ENCODE results near the gene TLX2.
"Not testable (repeated sequence)": the region's sequence is repeated elsewhere in the genome, so short reads cannot be mapped to it uniquely, and the experiment has no call there.

The TLX2 gene

DNA sequence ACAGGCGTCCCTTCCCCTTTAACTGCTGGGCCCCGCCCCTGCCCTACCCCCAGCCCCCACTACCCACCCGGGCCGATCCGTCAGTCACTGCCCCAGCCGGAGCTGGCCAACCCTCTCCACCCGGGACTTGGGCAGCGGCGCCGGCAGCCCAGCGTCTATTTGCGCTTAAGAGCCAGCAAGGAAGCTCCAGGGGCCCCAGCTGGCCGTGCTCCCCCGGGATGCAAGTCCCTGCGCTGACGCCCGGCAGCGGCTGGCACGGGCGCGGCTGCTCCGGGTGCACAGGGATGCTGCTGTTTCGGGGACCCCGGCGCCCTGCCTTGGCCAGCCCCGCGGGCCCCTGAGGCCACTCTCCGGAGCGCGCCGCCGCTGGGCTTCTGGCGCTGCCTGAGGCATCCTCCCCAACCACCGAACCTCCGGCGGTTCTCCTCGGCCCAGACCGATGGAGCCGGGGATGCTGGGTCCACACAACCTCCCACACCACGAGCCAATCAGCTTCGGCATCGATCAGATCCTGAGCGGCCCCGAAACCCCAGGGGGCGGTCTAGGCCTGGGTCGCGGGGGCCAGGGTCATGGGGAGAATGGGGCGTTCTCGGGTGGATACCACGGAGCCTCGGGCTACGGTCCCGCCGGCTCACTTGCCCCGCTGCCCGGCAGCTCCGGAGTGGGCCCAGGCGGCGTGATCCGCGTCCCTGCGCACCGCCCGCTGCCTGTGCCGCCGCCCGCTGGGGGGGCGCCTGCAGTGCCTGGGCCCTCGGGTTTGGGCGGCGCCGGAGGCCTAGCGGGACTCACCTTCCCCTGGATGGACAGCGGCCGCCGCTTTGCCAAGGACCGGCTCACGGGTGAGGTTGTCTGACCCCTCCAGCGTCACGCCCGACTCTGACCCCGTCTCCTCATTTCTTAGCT is at the start of gene TLX2:
TLX2 (plus strand) TSS at position 83 of the 903 bp plus-strand sequence; CDS start at position 440, 357 bp downstream.
- DNase-seq: no peak

DNA sequence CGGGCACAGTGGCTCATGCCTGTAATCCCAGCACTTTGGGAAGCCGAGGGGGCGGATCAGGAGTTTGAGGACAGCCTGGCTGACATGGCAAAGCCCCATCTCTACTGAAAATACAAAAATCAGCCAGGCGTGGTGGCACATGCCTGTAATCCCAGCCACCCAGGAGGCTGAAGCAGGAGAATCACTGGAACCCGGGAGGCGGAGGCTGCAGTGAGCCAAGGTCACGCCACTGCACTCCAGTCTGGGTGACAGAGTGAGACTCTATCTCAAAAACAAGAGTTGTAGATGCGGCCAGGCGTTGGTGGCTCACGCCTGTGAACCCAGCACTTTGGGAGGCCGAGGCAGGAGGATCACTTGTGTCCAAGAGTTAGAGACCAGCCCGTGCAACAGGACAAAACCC is 43.5 kb upstream of the TLX2 start:
- DNase-seq: not testable (repeated sequence)

DNA sequence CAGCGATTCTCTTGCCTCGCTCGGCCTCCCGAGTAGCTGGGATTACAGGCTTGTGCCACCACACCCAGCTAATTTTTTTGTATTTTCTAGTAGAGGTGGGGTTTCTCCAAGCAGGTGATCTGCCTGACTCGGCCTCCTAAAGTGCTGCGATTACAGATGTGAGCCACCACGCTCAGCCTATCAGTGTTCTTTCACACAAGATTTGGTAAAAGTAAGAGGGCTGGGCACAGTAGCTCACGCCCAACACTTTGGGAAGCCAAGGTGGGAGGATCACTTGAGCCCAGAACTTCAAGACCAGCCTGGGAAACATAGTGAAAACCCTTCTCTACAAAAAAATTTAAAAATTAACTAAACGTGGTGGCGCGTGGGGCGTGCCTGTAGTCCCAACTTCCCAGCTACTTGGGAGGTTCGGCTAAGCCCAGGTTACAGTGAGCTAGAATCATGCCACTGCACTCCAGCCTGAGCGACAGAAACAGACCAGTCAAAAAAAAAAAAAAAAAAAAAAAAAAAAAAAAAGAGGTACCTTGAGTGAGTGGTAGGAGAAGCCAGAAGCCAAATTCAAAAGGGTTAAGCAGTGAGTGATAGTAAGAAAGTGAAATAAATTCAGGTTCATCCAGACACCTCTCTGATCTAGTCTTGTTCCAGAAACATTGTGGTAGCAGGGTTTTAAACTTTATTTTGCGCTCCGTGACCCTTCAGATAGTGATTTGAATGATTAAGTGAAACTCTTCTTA is 42.8 kb upstream of the TLX2 start:
- DNase-seq: no peak

GRCh38 chr2:74472086-74472944 is 41.9 kb upstream of the TLX2 start, which contains the start of gene MRPL53:
MRPL53 (minus strand) TSS chr2:74472680; CDS start chr2:74472660, 20 bp downstream.
- peak; percentile 79 for DNase-seq

DNA sequence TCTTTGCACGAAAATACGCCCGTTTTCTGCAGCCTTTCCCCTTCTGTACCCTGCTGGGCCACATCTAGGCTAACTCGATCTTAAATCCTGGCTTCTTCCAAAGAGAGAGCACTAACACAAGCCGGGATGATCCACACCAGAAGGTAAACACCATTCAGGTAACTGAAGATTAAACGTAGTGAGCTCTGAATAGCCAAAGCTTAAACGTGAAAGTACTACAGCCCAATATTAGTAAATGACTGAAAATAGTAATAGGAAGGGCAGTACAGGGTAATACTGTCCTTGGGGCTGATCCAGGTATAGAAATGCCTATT is 41.3 kb upstream of the TLX2 start:
- no peak for DNase-seq

DNA sequence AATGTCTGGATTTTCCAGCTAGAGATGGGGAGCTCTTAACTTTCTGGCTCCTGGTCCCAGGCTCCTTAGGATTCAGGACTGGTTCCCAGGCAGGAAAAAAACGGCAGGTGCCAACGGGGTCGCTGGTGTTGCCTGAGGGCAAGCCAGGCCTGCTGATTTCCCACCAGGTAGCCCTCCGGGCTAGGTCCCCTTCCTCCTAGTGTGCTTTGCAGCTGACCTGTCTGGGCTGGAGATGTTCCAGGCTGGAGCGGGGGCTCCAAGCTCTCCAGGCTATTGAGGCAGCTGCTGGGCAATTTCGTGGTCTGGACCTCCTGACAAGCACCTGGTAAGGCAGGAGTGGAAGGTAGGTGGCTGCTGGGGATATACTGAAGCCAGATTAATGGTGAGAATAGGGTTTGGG is 39.8 kb upstream of the TLX2 start:
- no peak for DNase-seq

DNA sequence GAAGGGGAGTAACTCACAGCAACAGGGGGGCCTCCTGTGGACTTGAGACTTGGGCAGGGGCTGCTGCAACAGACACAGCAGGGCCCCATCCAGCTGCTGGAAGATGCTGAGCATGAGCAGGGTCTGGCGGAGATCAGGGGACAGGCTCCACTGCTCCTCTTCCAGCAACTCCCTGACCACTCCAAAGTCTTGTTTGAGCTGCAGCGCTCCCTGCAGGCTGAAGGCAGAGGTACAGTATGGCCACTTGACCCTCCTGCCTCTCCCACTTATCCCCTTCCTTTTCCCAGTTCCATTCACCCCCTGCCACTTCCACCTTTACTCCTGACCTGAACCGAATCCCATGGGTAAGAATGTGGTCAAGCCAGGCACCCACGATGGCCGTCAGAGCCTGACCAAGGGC is 39.4 kb upstream of the TLX2 start:
- DNase-seq: no peak

- no peak for DNase-seq
Observed at GRCh38 chr2:74481431-74481830, 32.8 kb upstream of the TLX2 start.

DNA sequence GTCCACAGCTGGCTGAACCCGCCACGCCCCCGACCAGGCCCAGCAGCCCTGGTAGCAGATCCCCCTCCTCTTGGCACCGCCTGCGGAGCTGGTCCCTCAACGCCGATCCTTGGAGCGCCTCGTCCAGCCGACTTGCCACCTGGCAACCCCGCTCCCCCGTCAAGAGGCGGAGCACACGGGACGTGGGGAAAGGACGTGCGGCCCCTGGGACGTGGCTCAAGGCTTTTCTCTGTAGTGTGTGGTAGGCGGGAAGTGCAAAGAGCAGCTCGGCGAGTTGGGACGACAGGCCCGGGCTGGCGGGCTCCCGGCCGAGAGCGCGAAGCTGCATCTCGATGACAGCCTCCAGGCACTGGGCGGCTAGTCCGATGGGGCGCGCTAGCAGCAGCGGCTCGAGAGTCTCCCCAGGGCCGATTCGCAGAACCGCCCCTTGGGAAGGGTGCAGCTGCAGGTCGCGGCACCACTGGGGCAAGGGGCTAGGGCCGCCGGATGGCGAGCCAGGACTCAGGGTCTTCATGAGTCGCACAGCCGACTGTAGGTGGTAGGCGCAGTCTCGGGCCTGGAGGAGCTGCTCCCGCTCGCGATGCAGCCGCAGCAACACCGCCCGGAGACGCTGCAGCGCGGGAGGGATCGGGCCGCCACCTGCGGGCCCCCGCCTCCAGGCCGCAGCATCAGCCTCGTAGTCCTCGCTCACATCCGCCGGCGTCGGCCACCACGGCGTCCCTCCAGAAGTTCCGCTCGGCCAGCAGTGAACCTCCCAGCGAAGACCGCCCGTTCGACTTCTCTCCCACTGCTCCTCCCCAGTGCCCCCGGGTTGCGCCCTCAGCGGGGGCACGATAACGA is 32.1 kb upstream of the TLX2 start:
- no peak for DNase-seq

DNA sequence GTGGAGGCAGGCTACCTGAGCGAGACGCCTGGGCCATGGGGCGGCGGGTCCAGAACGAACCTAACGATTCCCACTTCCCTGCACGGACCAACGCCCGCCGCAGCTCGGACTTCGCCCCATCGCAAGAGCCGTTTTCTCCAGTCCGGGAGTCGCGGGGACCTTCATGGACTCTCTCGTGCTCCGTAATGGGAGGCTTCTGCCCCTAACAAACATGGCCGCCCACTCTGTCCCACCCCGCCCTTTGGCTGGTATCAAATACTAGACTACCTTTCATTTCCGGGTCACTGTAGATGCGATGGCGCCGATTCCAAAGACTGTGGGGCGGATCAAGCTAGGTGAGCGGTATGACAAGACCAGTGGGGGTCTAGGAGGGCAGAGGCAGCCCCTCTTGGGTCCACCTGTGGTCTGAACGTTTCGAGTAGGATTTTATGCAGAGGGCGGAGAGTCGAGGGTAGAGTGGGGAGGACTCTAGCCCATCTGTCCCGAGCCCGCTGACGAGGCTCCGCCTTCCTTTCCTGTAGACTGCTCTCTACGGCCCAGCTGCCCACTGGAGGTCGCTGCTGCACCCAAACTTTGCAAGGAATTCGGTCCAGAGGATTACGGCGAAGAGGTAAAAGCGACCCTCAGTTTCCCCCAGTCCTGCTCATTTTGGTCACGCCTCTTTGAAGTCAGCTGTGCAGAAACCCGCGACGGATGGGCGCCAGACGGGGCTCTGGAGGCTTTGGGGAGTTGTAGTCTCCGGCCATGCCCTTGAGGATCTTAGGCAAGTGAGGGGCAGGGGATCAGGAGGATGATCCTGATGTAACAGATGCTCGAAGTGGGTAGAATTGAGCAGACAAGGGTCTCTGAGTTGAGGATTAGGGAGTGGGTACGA is 31.2 kb upstream of the TLX2 start, which contains the start of the genes CCDC142 and TTC31:
CCDC142 (minus strand) TSS at position 198 of the 874 bp plus-strand sequence; CDS start at position 37, 161 bp downstream.
TTC31 (plus strand) TSS at position 281 of the 874 bp plus-strand sequence; CDS start at position 296, 15 bp downstream.
- peak; percentile 86 for DNase-seq

- not testable (repeated sequence) for DNase-seq
Observed at GRCh38 chr2:74483675-74484164, 30.5 kb upstream of the TLX2 start.

DNA sequence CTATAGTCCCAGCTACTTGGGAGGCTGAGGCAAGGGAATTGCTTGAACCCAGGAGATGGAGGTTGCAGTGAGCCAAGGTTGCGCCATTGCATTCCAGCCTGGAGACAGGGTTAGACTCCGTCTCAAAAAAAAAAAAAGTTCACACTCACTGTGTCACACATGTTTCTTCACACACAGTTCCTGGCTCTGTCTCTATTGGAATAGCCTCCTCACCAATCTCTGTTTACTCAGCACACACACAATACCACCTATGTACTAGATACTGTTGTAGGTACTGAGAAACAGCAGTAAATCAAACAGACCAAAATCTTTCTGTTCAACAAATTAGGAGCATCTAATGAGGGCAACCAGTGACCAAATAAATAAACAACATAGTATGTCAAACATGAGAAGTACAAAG is 28.1 kb upstream of the TLX2 start:
- DNase-seq: no peak

- no peak for DNase-seq
Observed at GRCh38 chr2:74488643-74489481, 25.4 kb upstream of the TLX2 start.

GRCh38 chr2:74489906-74490305 is 24.3 kb upstream of the TLX2 start:
- no peak for DNase-seq

DNA sequence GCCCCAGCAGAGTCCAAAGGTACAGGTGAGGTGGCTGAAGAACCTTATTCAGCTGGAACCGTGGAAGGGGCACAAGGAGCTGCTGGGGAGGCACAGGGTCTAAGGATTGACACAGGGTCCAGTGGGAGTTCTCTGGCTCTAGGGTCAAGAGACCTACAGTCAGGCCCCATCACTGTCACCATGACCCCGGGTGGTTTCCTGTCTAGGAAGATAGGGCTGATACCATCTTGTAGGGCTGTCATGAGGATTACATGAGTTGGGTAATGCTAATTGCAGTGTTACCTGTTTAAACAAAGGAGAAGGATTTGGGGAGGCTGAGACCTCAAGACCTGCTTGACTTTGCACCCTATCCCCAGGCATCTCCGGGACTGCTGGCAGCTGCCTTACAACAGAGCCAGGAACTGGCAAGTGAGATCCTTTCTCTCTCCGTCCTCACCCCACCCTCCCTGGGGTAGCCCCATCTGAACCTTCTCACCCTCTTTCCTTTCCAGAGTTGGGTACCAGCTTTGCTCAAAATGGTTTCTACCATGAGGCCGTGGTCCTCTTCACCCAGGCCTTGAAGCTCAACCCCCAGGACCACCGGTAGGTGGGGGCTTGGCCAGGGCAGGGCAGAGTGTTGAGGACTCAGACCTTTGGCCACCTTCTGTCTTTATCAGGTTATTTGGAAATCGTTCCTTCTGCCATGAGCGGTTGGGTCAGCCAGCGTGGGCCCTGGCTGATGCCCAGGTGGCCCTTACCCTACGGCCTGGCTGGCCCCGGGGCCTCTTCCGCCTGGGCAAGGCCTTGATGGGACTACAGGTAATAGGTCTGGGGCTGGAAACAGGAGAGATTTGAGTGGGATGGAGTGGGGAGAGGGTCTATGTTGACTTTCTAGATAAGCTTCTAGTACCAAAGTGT is 22.4 kb upstream of the TLX2 start:
- DNase-seq: no peak

GRCh38 chr2:74493546-74493945 is 20.7 kb upstream of the TLX2 start:
- DNase-seq: no peak

- DNase-seq: no peak
Observed at GRCh38 chr2:74495440-74495839, 18.8 kb upstream of the TLX2 start.

GRCh38 chr2:74496997-74497776 is 17.1 kb upstream of the TLX2 start:
- no peak for DNase-seq

Measured in GOT3 (cell line).